HK-2 (cell line): ENCODE results near the gene TNFRSF12A.

ENCODE experiments used
- DNase-seq: peaks from one replicate; pipeline ENCODE4 v3.0.0-alpha.2; 2018; ENCODE audit not compliant: unreplicated experiment

The TNFRSF12A gene

GRCh38 chr16:3020247-3020603, at the start of gene TNFRSF12A:
Gene TNFRSF12A (plus strand): TSS chr16:3020368. CDS start chr16:3020398, 30 bp downstream.
- DNase-seq, result peak; percentile 78

- DNase-seq, result no peak
These were observed 49.6 kb upstream of the TNFRSF12A start for GRCh38 chr16:2970563-2970962.

GRCh38 chr16:2971134-2971984, 48.8 kb upstream of the TNFRSF12A start:
- DNase-seq, result no peak

- no peak for DNase-seq
These were observed 48.0 kb upstream of the TNFRSF12A start for GRCh38 chr16:2971985-2972784.

GRCh38 chr16:2973093-2973492, 47.1 kb upstream of the TNFRSF12A start:
- no peak for DNase-seq

GRCh38 chr16:2973605-2974318, 46.4 kb upstream of the TNFRSF12A start:
- DNase-seq, result no peak

GRCh38 chr16:2974319-2975056, 45.7 kb upstream of the TNFRSF12A start:
- DNase-seq, result no peak

GRCh38 chr16:2975161-2975795, 44.9 kb upstream of the TNFRSF12A start:
- DNase-seq, result no peak

GRCh38 chr16:2976201-2976600, 44.0 kb upstream of the TNFRSF12A start:
- no peak for DNase-seq

- DNase-seq, result no peak
These were observed 43.5 kb upstream of the TNFRSF12A start for GRCh38 chr16:2976673-2977072.

GRCh38 chr16:2977440-2977839, 42.7 kb upstream of the TNFRSF12A start:
- no peak for DNase-seq

GRCh38 chr16:2979669-2980226, 40.4 kb upstream of the TNFRSF12A start:
- DNase-seq, result peak; percentile 38

GRCh38 chr16:2980227-2981176, 39.7 kb upstream of the TNFRSF12A start, which contains the start of gene PKMYT1:
Gene PKMYT1 (minus strand): TSS chr16:2980446. CDS start chr16:2979657, 789 bp downstream.
- peak; percentile 86 for DNase-seq

GRCh38 chr16:2981177-2981898, 38.8 kb upstream of the TNFRSF12A start:
- no peak for DNase-seq

- DNase-seq, result no peak
These were observed 38.3 kb upstream of the TNFRSF12A start for GRCh38 chr16:2981899-2982250.

- no peak for DNase-seq
These were observed 37.8 kb upstream of the TNFRSF12A start for GRCh38 chr16:2982402-2982801.

GRCh38 chr16:2983706-2984136, 36.4 kb upstream of the TNFRSF12A start:
- peak; percentile 88 for DNase-seq

- DNase-seq, result no peak
These were observed 34.7 kb upstream of the TNFRSF12A start for GRCh38 chr16:2985462-2985861.

GRCh38 chr16:2985893-2986355, 34.2 kb upstream of the TNFRSF12A start:
- DNase-seq, result no peak
